Measurements from ENCODE around the gene TMEM234.
"Not testable (repeated sequence)": the region's sequence is repeated elsewhere in the genome, so short reads cannot be mapped to it uniquely, and the experiment has no call there.

Gene TMEM234

DNA sequence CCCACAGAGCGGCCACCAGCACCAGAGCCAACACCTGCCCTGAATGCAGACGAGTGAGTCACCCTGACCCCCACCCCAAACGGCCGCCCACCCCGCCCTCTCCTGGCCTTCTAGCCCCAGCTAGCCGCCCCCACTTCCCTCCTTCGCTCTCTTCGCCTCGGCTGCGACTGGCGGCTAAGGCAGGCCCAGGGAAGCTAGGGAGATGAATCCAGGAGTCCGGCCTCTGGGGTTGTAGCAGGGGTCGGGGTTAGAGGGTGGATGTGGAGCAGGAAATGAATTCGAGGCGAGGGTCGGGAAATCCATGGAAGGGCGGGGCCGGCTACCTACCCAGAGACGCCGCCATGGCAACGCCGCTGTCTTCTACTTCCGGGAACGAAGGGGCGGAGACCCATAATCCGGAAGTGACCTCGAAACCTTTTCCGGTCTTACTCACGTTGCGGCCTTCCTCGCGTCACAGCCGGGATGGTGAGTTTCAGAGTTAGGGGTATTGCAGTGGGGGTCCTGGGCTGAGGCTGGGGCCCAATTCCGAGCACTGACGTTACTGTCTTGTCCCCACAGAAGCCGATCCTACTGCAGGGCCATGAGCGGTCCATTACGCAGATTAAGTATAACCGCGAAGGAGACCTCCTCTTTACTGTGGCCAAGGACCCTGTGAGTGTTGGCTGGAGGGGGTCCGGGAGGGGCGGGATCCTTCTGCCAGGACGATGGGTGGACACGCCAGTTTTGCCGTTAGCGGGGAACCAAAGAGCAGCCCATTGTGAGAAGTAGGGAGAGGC is at the start of gene TMEM234, which contains the start of gene EIF3I:
Gene TMEM234 (minus strand): TSS at position 374 of the 776 bp plus-strand sequence. CDS start 31 bp downstream, at position 343.
Gene EIF3I (plus strand): TSS at position 428 of the 776 bp plus-strand sequence. CDS start 35 bp downstream, at position 463.
- TF ChIP-seq POLR2A (IDR thresholded peaks at IDR 0.05; ENCODE audit: low read depth, low read length), result peak; percentile 62; the same call in 1 of the 2 replicates
- no peak for FAIRE-seq
- DNase-seq (ENCODE audit: insufficient read length, low spot score), result peak; percentile 88

DNA sequence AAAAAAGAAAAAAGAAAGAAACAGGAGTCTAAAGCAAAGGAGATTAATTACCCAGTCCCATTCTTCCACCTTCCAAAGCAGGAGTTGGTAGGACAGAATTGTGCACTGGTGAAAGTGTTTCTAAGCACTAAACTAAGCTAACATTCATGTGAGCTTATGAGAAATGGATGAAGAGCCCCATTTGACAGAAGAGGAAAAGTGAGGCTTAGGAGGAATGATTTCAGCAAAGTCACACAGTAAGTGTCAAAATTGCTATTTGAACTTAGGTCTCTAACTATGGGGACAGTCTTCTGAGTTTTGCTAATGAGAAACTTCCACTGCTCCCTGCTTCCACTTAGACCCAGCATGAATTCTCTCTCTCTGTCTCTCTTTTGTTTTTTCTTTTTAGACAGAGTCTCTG is 47.6 kb upstream of the TMEM234 start:
- FAIRE-seq, result no peak
- TF ChIP-seq POLR2A (IDR thresholded peaks at IDR 0.05; ENCODE audit: low read depth, low read length), result no peak

DNA sequence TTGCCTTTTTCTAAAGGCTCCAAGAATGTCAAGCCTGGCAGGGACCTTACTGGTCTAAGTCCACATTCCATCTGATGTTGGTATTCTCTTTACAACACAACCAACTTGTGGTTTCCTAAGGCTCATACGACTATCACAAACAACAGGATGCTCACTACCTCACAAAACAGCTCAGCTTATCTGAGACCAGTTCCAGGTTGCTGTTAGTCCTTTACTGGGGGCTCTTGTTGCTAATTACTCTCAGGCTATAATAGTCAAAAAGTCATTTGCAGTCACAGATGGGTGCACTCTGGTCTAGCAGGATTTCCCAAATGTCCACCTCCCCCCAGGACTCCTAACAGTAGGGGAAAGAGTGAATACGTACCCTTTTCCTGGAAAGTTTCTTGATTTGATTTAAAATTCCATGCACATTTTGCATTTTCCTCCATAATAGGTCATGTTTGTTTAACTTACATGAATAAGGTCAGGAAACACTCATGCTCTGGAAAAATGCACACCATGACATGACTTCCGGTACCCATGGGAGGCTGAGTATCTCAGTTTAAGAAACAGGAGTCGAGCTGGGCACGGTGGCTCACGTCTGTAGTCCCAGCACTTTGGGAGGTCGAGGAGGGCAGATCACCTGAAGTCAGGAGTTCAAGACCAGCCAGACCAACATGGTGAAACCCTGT is 44.9 kb upstream of the TMEM234 start:
- DNase-seq (ENCODE audit: insufficient read length, low spot score), result no peak
- no peak for FAIRE-seq
- TF ChIP-seq POLR2A (IDR thresholded peaks at IDR 0.05; ENCODE audit: low read depth, low read length), result no peak

More for the DNA sequence above, 47.6 kb upstream of the TMEM234 start:
- DNase-seq (ENCODE audit: insufficient read length, low spot score), result no peak

DNA sequence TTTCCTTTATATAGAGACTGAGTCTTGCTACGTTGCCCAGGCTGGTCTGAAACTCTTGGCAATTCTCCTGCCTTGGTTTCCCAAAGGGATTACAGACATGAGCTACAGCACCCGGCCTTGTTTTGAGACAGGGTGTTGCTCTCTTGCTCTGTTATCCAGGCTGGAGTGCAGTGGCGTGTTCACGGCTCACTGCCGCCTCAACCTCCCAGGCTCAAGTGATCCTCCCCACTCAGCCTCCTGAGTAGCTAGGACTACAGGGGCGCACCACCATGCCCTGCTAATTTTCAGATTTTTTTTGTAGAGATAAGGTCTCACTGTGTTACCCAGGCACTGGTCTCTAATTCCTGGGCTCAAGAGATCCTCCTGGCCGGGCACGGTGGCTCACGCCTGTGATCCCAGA is 43.7 kb upstream of the TMEM234 start:
- no peak for DNase-seq (ENCODE audit: insufficient read length, low spot score)
- no peak for FAIRE-seq

DNA sequence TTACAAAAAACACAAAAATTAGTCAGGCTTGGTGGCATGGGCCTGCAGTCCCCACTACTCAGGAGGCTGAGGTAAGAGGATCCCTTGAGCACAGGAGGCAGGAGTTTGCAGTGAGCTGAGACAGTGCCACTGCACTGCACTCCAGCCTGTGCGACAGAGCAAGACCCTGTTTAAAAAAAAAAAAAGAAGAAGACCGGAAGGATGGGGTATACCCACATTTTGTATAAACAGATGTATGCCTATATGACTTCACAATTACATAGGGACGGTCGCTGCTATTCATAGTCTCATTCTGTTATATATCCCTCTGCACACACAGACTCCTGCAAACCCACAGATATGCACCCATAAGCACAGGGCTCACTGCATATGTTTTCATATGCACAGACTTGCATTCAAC is 41.6 kb upstream of the TMEM234 start:
- no peak for TF ChIP-seq POLR2A (IDR thresholded peaks at IDR 0.05; ENCODE audit: low read depth, low read length)
- FAIRE-seq, result no peak
- no peak for DNase-seq (ENCODE audit: insufficient read length, low spot score)

More for the DNA sequence above, 43.7 kb upstream of the TMEM234 start:
- no peak for TF ChIP-seq POLR2A (IDR thresholded peaks at IDR 0.05; ENCODE audit: low read depth, low read length)

DNA sequence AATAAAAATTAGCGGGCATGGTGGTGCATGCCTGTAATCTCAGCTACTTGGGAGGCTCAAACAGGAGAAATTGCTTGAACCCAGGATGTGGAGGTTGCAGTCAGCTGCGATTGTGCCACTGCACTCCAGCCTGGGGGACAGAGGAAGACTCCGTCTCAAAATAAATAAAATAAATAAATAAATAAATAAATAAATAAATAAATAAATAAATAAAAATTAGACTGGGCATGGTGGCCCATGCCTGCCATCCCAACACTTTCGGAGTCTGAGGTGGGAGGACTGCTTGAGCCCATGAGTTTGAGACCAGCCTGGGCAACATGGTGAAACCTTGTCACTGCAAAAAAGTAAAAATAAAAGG is 41.1 kb upstream of the TMEM234 start:
- DNase-seq (ENCODE audit: insufficient read length, low spot score); FAIRE-seq: not testable (repeated sequence)

DNA sequence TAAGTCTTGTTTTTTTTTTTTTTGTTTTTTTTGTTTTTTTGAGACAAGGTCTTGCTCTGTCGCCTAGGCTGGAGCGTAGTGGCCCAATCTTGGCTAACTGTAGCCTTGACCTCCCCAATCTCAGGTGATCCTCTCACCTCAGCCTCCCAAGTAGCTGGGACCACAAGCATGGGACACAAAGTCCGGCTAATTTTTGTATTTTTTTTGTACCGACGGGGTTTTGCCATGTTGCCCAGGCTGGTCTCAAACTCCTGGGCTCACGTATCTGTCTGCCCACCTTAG is 35.0 kb upstream of the TMEM234 start:
- FAIRE-seq (no peak), DNase-seq (ENCODE audit: insufficient read length, low spot score) (no peak)
- no peak for TF ChIP-seq POLR2A (IDR thresholded peaks at IDR 0.05; ENCODE audit: low read depth, low read length)

DNA sequence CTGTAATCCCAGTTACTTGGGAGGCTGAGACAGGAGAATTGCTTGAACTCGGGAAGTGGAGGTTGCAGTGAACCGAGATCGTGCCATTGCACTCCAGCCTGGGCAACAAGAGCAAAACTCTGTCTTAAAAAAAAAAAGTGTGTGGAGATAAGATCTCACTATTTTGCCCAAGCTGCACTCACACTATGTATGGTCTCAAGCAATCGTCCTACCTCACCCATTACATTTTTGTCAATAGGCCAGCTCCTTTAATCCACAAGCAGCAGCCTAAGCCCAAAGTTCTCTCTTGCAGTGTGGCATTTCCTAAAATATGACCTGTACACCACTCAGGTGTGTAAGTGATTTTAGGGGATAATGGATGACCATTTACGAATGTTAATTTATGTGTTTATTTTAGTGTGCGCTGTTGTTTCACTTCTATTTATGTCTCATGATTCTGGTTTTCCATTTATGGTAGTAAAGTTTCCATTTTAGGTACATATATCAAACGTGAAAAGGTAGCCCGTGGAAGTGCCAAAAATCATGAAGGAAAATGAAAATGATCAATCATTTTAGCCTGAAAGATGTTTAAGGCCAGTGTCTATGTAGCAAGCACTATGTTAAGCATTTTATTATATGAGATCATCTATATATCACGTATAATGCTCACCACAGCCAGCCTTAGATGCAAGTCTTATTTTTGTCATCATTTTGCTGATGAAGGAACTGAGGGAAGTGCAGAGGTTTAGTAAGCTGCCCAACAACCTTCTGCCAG is 34.5 kb upstream of the TMEM234 start:
- no peak for TF ChIP-seq POLR2A (IDR thresholded peaks at IDR 0.05; ENCODE audit: low read depth, low read length)
- FAIRE-seq (no peak), DNase-seq (ENCODE audit: insufficient read length, low spot score) (no peak)

DNA sequence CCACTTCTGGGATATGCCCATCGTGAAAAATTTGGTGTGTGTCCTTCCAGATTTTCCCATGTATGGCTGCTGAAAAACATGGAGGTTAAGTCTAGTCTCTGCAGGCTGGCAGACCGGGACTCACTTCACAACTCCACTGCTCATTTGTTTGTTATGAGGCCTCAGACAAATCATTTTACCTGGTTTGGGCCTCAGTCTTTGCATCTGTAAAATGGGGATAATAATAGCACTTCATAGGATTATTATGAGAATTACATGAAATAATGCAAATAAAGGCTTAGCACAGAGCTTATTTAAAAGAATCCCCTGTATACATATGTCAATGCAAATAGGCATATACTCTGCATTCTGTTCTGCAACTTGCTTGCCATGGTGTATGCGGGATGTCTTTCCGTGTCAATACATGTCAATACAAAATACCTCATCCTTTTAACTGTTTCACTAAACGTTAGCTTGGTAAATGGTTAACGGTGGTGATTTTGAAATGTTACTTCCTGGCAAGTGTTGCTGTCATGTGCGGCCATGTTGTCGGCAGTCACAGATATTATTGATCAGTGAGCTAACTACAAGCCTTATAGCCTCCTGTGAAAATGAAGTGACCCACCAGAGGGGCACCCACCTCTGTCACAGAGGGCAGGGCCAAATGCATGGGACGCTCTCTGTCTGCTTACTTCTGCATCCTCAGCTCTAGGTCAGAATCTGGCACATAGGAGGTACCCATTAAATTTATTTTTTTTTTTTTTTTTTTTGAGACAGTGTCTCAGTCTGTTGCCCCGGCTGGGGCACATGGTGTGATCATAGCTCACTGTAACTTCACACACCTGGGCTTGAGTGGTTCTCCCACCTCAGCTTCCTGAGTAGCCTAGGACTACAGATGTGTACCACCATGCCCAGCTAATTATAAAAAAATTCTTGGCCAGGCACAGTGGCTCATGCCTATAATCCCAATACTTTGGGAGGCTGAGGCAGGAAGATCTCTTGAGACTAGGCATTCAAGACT is 33.2 kb upstream of the TMEM234 start:
- no peak for FAIRE-seq
- no peak for TF ChIP-seq POLR2A (IDR thresholded peaks at IDR 0.05; ENCODE audit: low read depth, low read length)
- DNase-seq (ENCODE audit: insufficient read length, low spot score), result no peak

DNA sequence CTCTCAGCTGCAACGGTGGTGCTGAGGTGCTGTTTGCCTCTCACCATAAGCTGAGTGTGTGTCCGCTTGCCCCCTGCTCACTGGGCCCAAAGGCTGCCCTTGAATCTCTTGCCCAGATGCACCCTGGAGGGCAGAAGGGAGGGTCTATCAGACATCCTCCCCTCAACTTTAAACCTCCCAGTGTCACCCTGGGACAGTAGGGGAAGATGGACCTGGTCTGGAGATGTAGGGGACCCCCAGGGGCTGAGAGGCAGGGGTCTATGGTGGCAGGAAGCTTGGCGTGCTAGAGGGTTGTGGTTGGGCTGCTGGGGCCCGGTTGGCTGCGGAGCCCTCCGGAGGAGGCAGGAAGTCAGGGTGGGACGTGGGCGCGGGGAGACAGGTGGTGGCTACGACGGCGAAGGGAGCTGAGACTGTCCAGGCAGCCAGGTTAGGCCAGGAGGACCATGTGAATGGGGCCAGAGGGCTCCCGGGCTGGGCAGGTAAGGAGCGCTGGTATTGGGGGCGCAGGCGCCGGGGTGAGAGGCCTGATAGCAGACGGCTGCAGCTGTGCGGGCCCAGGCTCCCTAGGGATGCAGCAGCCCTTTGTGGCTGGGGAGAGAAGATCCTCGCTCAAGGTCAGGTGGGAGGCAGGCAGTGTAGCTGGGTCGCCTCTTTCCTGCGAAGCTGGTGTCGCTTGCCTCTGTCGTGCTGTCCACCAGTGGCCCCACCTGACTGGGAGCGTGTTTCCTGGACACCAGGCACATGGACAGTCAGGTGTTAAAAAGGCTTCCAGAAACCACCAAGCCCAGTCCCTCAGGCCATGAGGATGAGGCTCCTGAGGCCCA is 29.0 kb upstream of the TMEM234 start, which contains the start of gene LCK:
Gene LCK (plus strand): TSS at position 373 of the 824 bp plus-strand sequence. CDS start 23,065 bp downstream, outside the sequence.
- FAIRE-seq (no peak), DNase-seq (ENCODE audit: insufficient read length, low spot score) (no peak)

DNA sequence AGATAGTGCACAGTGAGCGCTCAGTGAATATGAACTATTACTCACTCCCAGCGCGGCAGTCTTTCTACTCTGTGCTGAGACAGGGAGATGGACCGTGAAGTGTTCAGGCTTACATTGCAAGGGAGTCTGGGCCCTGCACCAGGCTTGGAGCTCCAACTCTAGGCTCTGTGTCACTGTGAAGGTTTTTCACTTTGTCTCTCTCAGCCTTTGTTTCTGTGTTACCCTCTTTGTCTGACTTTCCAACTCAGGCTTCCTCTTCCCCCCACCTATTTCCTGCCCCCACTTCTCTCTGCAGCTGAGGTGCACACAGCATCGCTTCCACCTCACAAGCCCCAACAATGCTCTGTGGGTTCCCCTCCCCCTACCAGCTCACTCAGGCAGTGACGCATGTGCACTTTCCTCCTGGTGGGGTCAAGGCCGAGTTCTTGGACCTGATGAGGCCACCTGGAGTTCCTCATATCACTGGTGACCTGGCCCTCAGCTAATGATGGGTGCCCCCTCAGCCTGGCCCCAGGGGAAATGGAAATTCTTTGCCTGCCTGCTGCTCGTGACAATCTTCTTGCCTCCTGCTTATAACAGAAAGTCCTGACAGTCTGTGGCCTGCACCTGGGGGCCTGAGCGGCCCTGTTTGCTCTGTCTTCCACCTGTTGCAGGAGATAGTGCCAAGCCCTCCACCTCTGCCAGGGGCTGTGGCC is 27.8 kb upstream of the TMEM234 start:
- TF ChIP-seq POLR2A (IDR thresholded peaks at IDR 0.05; ENCODE audit: low read depth, low read length), result no peak
- FAIRE-seq (no peak), DNase-seq (ENCODE audit: insufficient read length, low spot score) (no peak)

More for the DNA sequence above, 29.0 kb upstream of the TMEM234 start, which contains the start of gene LCK:
- TF ChIP-seq POLR2A (IDR thresholded peaks at IDR 0.05; ENCODE audit: low read depth, low read length), result no peak
